Liver (tissue), 9 donors: ENCODE measurements around the gene PGPEP1. TPM values are rescaled to one million over a fixed set of nuclear protein-coding genes. Genes with fewer than 3 reads are reported as not detected.

Experiments
- DNase-seq: peaks from one replicate; pipeline ENCODE4 v3.0.0-alpha.2; 2017; ENCODE audit warnings: low spot score
- H3K27ac ChIP-seq, 2 donors: one replicate each; pipeline ENCODE4 v1.7.0; 2013; ENCODE audit warnings: inconsistent platforms in 2 of 2, low read length in 2 of 2, control low read depth in 1 of 2, low read depth in 1 of 2, mild to moderate bottlenecking in 1 of 2
- H3K27me3 ChIP-seq, 4 donors: one replicate each; pipeline versions ENCODE4 v1.6.1 to v1.7.0; 2013; ENCODE audit warnings: low read length in 3 of 4, inconsistent platforms in 1 of 4, mild to moderate bottlenecking in 1 of 4, moderate library complexity in 1 of 4; ENCODE audit not compliant: control insufficient read depth in 4 of 4, insufficient read depth in 4 of 4
- H3K36me3 ChIP-seq, 4 donors: one replicate each; pipeline versions ENCODE4 v1.6.1 to v1.7.0; 2013; ENCODE audit warnings: low read length in 3 of 4, mild to moderate bottlenecking in 3 of 4, low read depth in 1 of 4, moderate library complexity in 1 of 4; ENCODE audit not compliant: control insufficient read depth in 4 of 4, insufficient read depth in 3 of 4
- H3K4me1 ChIP-seq, 4 donors: one replicate each; pipeline versions ENCODE4 v1.6.1 to v1.7.0; 2013; ENCODE audit warnings: low read length in 3 of 4, mild to moderate bottlenecking in 3 of 4, moderate library complexity in 1 of 4; ENCODE audit not compliant: control insufficient read depth in 4 of 4, insufficient read depth in 4 of 4
- H3K4me3 ChIP-seq, 3 donors: one replicate each; pipeline versions ENCODE4 v1.6.1 to v1.7.0; 2013; ENCODE audit warnings: low read length in 3 of 3, control low read depth in 1 of 3, low read depth in 1 of 3, mild to moderate bottlenecking in 1 of 3
- H3K9ac ChIP-seq, 2 donors: one replicate each; pipeline ENCODE4 v1.7.0; 2013; ENCODE audit warnings: low read length in 2 of 2, mild to moderate bottlenecking in 2 of 2, moderate library complexity in 2 of 2, control low read depth in 1 of 2, low read depth in 1 of 2
- H3K9me3 ChIP-seq, 4 donors: one replicate each; pipeline versions ENCODE4 v1.6.1 to v1.7.0; 2013; ENCODE audit warnings: low read length in 3 of 4; ENCODE audit not compliant: control insufficient read depth in 4 of 4
- EGR1 ChIP-seq, 2 donors: IDR thresholded peaks; 2 replicates each; pipeline ENCODE4 v1.6.1; 2016 to 2018; ENCODE audit warnings: antibody characterized with exemption in 2 of 2, low read depth in 2 of 2
- FOXA1 ChIP-seq: IDR thresholded peaks from 2 replicates; pipeline ENCODE4 v1.6.1; 2016; ENCODE audit warnings: antibody characterized with exemption
- FOXA2 ChIP-seq: IDR thresholded peaks from 2 replicates; pipeline ENCODE4 v1.6.1; 2016; ENCODE audit warnings: antibody characterized with exemption
- GABPA ChIP-seq, 2 donors: IDR thresholded peaks in 1 of 2; conservative IDR thresholded peaks in 1 of 2; 2 replicates each; pipeline ENCODE4 v1.6.1; 2016; ENCODE audit warnings: antibody characterized with exemption in 2 of 2, mild to moderate bottlenecking in 1 of 2, moderate library complexity in 1 of 2
- HNF4A ChIP-seq, 2 donors: conservative IDR thresholded peaks; 2 replicates each; pipeline ENCODE4 v1.6.1; 2016; ENCODE audit warnings: antibody characterized with exemption in 2 of 2, mild to moderate bottlenecking in 2 of 2
- JUND ChIP-seq, 2 donors: IDR thresholded peaks; 2 replicates each; pipeline ENCODE4 v1.6.1; 2016; ENCODE audit warnings: antibody characterized with exemption in 2 of 2
- MAX ChIP-seq: IDR thresholded peaks from 2 replicates; pipeline ENCODE4 v1.6.1; 2016; ENCODE audit warnings: antibody characterized with exemption
- RAD21 ChIP-seq, 2 donors: IDR thresholded peaks; 2 replicates each; pipeline ENCODE4 v1.6.1; 2016; ENCODE audit warnings: antibody characterized with exemption in 2 of 2, mild to moderate bottlenecking in 2 of 2
- REST ChIP-seq: IDR thresholded peaks from 2 replicates; pipeline ENCODE4 v1.6.1; 2016; ENCODE audit warnings: antibody characterized with exemption, mild to moderate bottlenecking
- RXRA ChIP-seq, 2 donors: IDR thresholded peaks; 2 replicates each; pipeline ENCODE4 v1.6.1; 2017 to 2018; ENCODE audit warnings: antibody characterized with exemption in 2 of 2, mild to moderate bottlenecking in 1 of 2
- TAF1 ChIP-seq: conservative IDR thresholded peaks from 2 replicates; pipeline ENCODE4 v1.6.1; 2016; ENCODE audit warnings: antibody characterized with exemption, mild to moderate bottlenecking
- ZBTB33 ChIP-seq: IDR thresholded peaks from 2 replicates; pipeline ENCODE4 v1.6.1; 2016; ENCODE audit warnings: antibody characterized with exemption
- WGBS: extraction: QIAGEN DNeasy Blood & Tissue Kit; methylation state at CpG from one replicate; pipeline ENCODE4 v1.1.7; 2013; 5-methylcytosine and 5-hydroxymethylcytosine counted together
- polyA plus RNA-seq, 2 donors: library from polyadenylated mRNA; stranded (reverse) in 1 of 2; unstranded in 1 of 2; fragments of 200-250 nt in 1 of 2; fragments of >200 nt in 1 of 2; fragmentation: Nextera tagmentation in 1 of 2; extraction: Ambion mirVana in 1 of 2; gene quantifications; one replicate each; pipeline versions ENCODE4 v1.2.1 to v1.2.3, GENCODE V29; 2013 to 2015
- total RNA-seq, 2 donors: library from RNA; depleted of rRNA; stranded (reverse); fragments of >200 nt; gene quantifications; one replicate each; pipeline ENCODE4 v1.2.3, GENCODE V29; 2014
- donor health status: healthy.
- donor health status: healthy.
- donor health status: healthy.
- donor health status: healthy.
- donor health status: healthy.

Gene PGPEP1
- total and polyA plus RNA-seq, 4 donors, result 15.8 to 48.3 (median 26.2) TPM

GRCh38 chr19:18306888-18307260, 33.5 kb upstream of the PGPEP1 start:
- 87% methylated on average over 14 of the region's 14 CpGs for WGBS
- DNase-seq, result no peak
- Histone ChIP-seq H3K4me3 (no peak overlapping the region), H3K4me1 (peaks cover 6 to 32% (median 17%) of the 10 kb centered on the region in 4 donors), H3K9ac (no peak overlapping the region), H3K9me3 (no peaks in the 10 kb centered on the region), H3K27me3 (no peaks in the 10 kb centered on the region), H3K36me3 (peaks cover 0 to 3% (median under 1%) of the 10 kb centered on the region in 4 donors), H3K27ac (no peak overlapping the region)
- TF ChIP-seq ZBTB33 (no peak), EGR1 (IDR thresholded peaks at IDR 0.05; ENCODE audit: low read depth in 2 of 2) (no peak), FOXA1 (no peak), GABPA (IDR thresholded peaks at IDR 0.05 in 1 of 2, conservative IDR thresholded peaks at IDR 0.05 in 1 of 2) (no peak), RXRA (IDR thresholded peaks at IDR 0.05) (no peak), HNF4A (conservative IDR thresholded peaks at IDR 0.05) (no peak), REST (no peak), JUND (IDR thresholded peaks at IDR 0.05) (no peak)

GRCh38 chr19:18307271-18307681, 33.1 kb upstream of the PGPEP1 start:
- TF ChIP-seq RAD21 (IDR thresholded peaks at IDR 0.05) (no peak), GABPA (IDR thresholded peaks at IDR 0.05 in 1 of 2, conservative IDR thresholded peaks at IDR 0.05 in 1 of 2) (no peak), FOXA2 (no peak), TAF1 (no peak), MAX (no peak), ZBTB33 (no peak)
- 94% methylated on average over 19 of the region's 19 CpGs for WGBS
- Histone ChIP-seq H3K9me3 (no peaks in the 10 kb centered on the region), H3K9ac (no peak overlapping the region), H3K36me3 (peaks cover 0 to 3% (median under 1%) of the 10 kb centered on the region in 4 donors), H3K27me3 (no peaks in the 10 kb centered on the region), H3K27ac (no peak overlapping the region), H3K4me3 (no peak overlapping the region), H3K4me1 (peaks cover 6 to 36% (median 19%) of the 10 kb centered on the region in 4 donors)
- no peak for DNase-seq
